GM15510 (cell line): ENCODE data around the gene APC2.

ENCODE experiments used
- POLR2A ChIP-seq: IDR thresholded peaks from 3 replicates; pipeline ENCODE4 v1.6.1; 2011; ENCODE audit warnings: borderline replicate concordance; ENCODE audit not compliant: insufficient read length; ENCODE audit errors: extremely low read depth

Gene APC2

DNA sequence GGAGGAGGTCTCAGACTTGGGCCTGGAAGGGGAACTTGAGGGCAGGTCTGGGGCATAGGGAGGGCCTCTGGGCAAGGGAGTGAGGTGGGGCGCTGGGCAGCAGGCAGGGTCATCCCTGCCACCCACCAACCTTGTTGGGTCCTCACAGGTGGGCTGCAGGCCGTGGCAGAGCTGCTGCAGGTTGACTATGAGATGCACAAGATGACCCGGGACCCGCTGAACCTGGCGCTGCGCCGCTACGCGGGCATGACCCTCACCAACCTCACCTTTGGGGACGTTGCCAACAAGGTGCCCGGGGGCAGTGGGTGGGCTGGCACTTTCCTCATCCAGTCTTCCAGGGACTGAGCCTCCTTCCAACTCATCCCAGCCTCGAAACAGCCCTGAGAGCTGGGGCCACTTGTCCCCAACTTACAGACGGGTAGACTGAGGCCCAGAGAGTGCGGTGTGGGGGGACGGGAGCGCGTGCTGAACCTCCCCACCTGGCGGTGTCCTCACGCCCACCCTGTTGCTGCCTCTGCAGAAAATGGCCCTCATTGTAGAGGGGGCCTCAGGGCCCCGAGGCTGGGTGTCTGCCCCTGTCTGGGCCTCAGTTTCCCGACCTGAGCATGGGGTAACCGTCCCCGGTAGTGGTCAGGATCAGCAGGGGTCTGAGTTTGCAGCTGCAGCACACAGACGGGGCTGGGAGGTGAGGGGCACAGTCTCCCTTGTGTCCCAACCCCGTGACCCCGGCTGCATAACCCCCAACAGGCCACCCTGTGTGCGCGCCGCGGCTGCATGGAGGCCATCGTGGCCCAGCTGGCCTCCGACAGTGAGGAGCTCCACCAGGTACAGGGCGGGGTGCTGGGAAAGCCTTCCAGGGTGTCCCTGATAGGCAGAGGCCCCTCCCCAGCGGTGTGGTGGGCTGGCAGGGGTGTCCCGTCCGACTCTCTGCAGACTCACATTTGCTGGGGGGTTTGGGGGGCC, 10.4 kb downstream of the APC2 start:
- no peak for TF ChIP-seq POLR2A

DNA sequence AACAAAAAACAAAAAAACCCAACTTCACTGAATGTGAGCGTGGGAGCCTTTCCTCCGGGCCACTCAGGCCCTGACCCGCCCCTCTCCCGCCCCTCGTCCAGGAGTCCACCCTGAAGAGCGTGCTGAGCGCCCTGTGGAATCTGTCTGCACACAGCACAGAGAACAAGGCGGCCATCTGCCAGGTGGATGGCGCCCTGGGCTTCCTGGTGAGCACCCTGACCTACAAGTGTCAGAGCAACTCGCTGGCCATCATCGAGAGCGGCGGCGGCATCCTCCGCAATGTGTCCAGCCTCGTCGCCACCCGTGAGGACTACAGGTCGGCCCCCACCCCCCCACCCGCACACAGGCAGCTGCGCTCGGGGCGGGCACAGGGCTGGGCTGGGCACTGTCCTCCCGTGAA, 11.9 kb downstream of the APC2 start:
- no peak for TF ChIP-seq POLR2A

DNA sequence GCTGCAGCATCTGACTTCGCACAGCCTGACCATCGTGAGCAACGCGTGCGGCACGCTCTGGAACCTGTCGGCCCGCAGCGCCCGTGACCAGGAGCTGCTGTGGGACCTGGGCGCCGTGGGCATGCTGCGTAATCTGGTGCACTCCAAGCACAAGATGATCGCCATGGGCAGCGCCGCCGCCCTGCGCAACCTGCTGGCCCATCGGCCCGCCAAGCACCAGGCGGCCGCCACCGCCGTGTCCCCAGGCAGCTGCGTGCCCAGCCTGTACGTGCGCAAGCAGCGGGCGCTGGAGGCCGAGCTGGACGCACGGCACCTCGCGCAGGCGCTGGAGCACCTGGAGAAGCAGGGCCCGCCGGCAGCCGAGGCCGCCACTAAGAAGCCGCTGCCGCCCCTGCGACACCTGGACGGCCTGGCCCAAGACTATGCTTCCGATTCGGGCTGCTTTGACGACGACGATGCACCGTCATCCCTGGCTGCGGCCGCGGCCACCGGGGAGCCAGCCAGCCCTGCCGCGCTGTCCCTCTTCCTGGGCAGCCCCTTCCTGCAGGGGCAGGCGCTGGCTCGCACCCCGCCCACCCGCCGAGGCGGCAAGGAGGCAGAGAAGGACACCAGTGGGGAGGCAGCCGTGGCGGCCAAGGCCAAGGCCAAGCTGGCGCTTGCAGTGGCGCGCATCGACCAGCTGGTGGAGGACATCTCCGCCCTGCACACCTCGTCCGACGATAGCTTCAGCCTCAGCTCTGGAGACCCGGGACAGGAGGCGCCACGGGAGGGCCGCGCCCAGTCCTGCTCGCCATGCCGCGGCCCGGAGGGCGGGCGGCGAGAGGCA, 15.5 kb downstream of the APC2 start:
- TF ChIP-seq POLR2A, result no peak

DNA sequence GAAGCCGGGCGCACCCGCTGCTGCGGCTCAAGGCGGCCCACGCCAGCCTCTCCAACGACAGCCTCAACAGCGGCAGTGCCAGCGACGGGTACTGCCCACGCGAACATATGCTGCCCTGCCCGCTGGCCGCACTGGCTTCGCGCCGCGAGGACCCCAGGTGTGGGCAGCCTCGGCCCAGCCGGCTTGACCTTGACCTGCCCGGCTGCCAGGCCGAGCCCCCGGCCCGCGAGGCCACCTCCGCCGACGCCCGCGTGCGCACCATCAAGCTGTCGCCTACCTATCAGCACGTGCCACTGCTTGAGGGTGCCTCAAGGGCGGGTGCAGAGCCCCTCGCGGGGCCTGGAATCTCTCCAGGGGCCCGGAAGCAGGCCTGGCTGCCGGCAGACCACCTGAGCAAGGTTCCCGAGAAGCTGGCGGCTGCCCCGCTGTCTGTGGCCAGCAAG, 16.1 kb downstream of the APC2 start:
- no peak for TF ChIP-seq POLR2A

DNA sequence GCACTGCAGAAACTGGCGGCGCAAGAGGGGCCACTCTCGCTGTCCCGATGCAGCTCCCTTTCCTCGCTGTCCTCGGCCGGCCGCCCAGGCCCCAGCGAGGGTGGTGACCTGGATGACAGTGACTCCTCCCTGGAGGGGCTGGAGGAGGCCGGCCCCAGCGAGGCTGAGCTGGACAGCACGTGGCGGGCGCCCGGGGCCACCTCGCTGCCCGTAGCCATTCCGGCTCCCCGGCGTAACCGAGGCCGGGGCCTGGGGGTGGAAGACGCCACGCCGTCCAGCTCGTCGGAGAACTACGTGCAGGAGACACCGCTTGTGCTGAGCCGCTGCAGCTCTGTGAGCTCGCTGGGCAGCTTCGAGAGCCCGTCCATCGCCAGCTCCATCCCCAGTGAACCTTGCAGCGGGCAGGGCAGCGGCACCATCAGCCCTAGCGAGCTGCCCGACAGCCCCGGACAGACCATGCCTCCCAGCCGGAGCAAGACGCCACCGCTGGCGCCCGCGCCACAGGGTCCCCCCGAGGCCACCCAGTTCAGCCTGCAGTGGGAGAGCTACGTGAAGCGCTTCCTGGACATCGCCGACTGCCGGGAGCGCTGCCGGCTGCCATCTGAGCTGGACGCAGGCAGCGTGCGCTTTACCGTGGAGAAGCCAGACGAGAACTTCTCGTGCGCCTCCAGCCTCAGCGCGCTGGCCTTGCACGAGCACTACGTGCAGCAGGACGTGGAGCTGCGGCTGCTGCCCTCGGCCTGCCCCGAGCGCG, 16.7 kb downstream of the APC2 start:
- TF ChIP-seq POLR2A, result no peak

DNA sequence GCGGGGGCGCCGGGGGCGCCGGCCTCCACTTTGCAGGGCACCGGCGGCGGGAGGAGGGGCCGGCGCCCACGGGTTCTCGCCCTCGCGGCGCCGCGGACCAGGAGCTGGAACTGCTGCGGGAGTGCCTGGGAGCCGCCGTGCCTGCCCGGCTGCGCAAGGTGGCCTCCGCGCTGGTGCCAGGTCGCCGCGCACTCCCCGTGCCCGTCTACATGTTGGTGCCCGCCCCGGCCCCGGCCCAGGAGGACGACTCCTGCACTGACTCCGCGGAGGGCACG, 17.2 kb downstream of the APC2 start:
- no peak for TF ChIP-seq POLR2A

DNA sequence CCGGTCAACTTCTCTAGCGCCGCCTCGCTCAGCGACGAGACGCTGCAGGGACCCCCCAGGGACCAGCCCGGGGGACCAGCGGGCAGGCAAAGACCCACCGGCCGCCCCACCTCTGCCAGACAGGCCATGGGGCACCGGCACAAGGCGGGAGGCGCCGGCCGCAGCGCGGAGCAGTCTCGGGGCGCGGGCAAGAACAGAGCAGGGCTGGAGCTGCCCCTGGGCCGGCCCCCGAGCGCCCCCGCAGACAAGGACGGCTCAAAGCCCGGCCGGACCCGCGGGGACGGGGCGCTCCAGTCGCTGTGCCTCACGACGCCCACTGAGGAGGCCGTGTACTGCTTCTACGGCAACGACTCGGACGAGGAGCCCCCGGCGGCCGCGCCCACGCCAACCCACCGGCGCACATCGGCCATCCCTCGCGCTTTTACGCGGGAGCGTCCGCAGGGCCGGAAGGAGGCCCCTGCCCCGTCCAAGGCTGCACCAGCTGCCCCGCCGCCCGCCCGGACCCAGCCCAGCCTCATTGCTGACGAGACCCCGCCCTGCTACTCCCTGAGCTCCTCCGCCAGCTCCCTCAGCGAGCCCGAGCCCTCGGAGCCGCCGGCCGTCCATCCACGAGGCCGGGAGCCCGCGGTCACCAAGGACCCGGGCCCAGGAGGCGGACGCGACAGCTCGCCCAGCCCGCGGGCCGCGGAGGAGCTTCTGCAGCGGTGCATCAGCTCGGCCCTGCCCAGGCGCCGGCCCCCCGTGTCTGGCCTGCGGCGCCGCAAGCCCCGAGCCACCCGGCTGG, 17.8 kb downstream of the APC2 start:
- TF ChIP-seq POLR2A, result no peak

DNA sequence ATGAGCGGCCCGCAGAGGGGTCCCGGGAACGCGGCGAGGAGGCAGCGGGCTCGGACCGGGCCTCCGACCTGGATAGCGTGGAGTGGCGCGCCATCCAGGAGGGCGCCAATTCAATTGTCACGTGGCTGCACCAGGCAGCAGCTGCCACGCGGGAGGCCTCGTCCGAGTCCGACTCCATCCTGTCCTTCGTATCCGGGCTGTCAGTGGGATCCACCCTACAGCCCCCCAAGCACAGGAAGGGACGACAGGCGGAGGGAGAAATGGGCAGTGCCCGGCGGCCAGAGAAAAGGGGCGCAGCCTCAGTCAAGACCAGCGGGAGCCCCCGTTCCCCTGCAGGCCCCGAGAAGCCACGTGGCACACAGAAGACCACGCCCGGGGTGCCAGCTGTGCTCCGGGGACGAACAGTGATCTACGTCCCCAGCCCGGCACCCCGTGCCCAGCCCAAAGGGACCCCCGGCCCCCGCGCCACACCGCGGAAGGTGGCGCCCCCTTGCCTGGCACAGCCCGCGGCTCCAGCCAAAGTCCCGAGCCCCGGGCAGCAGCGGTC, 18.4 kb downstream of the APC2 start:
- no peak for TF ChIP-seq POLR2A

DNA sequence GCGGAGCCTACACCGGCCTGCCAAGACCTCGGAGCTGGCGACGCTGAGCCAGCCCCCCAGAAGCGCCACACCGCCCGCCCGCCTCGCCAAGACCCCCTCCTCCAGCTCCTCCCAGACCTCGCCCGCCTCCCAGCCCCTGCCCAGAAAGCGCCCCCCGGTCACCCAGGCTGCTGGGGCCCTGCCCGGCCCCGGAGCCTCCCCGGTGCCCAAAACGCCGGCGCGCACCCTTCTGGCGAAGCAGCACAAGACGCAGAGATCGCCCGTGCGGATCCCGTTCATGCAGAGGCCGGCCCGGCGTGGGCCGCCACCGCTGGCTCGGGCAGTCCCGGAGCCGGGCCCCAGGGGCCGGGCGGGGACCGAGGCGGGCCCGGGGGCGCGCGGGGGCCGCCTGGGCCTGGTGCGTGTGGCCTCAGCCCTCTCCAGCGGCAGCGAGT, 18.9 kb downstream of the APC2 start:
- TF ChIP-seq POLR2A, result no peak

DNA sequence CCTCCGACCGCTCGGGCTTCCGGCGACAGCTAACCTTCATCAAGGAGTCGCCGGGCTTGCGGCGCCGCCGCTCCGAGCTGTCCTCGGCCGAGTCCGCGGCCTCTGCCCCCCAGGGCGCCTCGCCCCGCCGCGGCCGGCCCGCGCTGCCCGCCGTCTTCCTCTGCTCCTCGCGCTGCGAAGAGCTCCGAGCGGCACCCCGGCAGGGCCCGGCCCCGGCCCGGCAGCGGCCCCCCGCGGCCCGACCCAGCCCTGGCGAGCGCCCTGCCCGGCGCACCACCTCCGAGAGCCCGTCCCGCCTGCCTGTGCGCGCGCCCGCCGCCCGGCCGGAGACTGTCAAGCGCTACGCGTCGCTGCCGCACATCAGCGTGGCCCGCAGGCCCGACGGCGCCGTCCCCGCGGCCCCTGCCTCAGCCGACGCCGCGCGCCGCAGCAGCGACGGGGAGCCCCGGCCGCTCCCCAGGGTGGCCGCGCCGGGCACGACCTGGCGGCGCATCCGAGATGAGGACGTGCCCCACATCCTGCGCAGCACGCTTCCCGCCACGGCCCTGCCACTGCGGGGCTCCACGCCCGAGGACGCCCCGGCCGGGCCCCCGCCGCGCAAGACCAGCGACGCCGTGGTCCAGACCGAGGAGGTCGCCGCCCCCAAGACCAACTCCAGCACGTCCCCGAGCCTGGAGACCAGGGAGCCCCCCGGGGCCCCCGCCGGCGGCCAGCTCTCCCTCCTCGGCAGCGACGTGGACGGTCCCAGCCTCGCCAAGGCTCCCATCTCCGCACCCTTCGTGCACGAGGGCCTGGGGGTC, 19.5 kb downstream of the APC2 start:
- no peak for TF ChIP-seq POLR2A

DNA sequence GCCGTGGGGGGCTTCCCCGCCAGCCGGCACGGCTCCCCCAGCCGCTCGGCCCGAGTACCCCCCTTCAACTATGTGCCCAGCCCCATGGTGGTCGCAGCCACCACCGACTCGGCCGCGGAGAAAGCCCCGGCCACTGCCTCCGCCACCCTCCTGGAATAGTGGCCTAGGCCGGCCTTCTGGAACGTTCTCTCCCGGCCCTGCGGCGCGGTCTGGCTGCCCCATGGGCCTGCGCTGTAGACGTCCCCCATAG, 20.1 kb downstream of the APC2 start:
- no peak for TF ChIP-seq POLR2A

DNA sequence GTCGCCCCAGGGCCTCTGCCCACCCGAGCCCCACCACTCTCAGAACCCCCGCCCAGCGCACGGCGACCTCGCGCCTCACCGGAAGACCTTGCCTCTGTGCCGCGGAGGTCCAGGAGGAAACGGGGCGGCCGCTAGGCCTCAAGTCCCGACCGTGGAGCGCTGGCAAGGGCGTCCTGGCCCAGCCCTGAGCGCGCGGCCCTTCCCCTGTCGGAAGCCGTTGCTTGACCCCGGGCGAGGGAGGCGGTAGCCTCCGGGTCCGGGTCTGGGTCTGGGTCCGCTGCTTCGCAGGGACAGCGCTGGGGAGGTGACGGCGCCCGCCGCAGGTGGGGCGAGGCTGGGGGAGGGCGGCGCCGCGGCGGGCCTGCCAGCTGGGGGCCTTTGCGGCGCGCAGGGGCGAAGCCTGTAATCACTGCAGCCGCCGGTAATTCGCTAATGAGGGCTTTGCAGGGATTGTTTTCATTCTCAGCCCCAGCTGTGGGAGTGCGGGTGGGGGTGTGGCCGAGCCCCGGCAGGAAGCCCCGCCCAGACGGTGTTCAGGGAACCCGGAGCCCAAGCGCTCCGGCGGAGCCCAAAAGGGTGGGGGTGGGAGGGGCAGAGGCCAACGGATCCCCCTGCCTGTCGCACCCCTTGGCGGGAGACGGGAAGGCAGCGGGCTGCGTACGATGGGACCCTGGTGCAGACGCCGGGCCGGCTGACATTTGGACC, 20.5 kb downstream of the APC2 start:
- no peak for TF ChIP-seq POLR2A

DNA sequence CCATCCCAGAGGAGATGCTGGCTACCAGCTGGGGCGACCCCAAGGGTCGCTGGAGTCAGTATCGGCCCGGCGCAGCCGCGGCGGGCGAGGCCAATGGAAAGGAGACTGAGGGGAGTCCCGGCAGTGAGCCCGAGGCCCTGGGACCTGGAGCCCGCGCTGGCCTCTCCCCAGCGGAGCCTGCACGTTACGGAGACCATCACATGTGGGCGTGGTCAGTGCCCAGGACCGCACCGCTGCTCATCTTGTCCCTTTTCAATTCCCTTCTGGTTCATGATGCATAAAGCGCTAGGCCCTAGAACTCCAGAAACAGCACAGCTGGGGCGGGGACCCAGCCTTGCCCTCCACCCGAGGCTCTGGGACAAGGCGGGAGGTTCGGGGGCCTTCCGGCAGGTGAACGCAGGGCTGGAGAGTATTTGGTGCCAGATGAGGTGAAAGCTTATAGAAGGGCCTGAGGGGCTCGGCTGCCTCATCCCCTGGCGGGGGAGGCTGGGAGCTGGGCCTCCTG, 21.1 kb downstream of the APC2 start:
- no peak for TF ChIP-seq POLR2A
